Stimulated activated CD8-positive, alpha-beta memory T cell treated with anti-CD3 and anti-CD28 coated beads, Interleukin-15, amount 100 ng/mL, for 48 hours (primary cell): ENCODE measurements around the gene HTR2C.
"Not testable (repeated sequence)": the region's sequence is repeated elsewhere in the genome, so short reads cannot be mapped to it uniquely, and the experiment has no call there.

Source experiments
- DNase-seq, 2 donors: peaks; one replicate each; pipeline ENCODE4 v3.0.0-alpha.2; 2020; ENCODE audit warnings: low read depth in 2 of 2

The HTR2C gene

GRCh38 chrX:114583646-114584374, at the start of gene HTR2C:
Gene HTR2C, plus strand, starts transcription at chrX:114584086. Its CDS starts 142,851 bp downstream, at chrX:114726937.
- DNase-seq, result no peak

GRCh38 chrX:114580336-114580735, 3.5 kb upstream of the HTR2C start:
- no peak for DNase-seq

GRCh38 chrX:114581528-114582263, 2.2 kb upstream of the HTR2C start:
- no peak for DNase-seq

- DNase-seq, result no peak
Observed at GRCh38 chrX:114582264-114582632, 1.6 kb upstream of the HTR2C start.

- no peak for DNase-seq
Observed at GRCh38 chrX:114582698-114583395, 1.0 kb upstream of the HTR2C start.

- no peak for DNase-seq
Observed at GRCh38 chrX:114584375-114584943, 573 bp downstream of the HTR2C start.

GRCh38 chrX:114584983-114585842, 1.3 kb downstream of the HTR2C start:
- no peak for DNase-seq

- no peak for DNase-seq
Observed at GRCh38 chrX:114591121-114591520, 7.2 kb downstream of the HTR2C start.

GRCh38 chrX:114599305-114599704, 15.4 kb downstream of the HTR2C start:
- no peak for DNase-seq

GRCh38 chrX:114599911-114600310, 16.0 kb downstream of the HTR2C start:
- DNase-seq, result no peak

GRCh38 chrX:114606619-114607018, 22.7 kb downstream of the HTR2C start:
- DNase-seq, result not testable (repeated sequence)

- peak in 1 of 2 donors; percentile 5 for DNase-seq
Observed at GRCh38 chrX:114611018-114611619, 27.2 kb downstream of the HTR2C start.

GRCh38 chrX:114615765-114616164, 31.9 kb downstream of the HTR2C start:
- DNase-seq, result no peak

GRCh38 chrX:114619874-114620273, 36.0 kb downstream of the HTR2C start:
- no peak for DNase-seq

- DNase-seq, result no peak
Observed at GRCh38 chrX:114626323-114626722, 42.4 kb downstream of the HTR2C start.

- no peak for DNase-seq
Observed at GRCh38 chrX:114635986-114636385, 52.1 kb downstream of the HTR2C start.

- no peak for DNase-seq
Observed at GRCh38 chrX:114650351-114650750, 66.5 kb downstream of the HTR2C start.

GRCh38 chrX:114675365-114675764, 91.5 kb downstream of the HTR2C start:
- DNase-seq, result no peak

GRCh38 chrX:114700533-114700932, 116.6 kb downstream of the HTR2C start:
- not testable (repeated sequence) for DNase-seq

GRCh38 chrX:114709406-114709805, 125.5 kb downstream of the HTR2C start:
- DNase-seq, result no peak

GRCh38 chrX:114710571-114710970, 126.7 kb downstream of the HTR2C start:
- DNase-seq, result no peak
